OCI-LY3 (cell line): Measurements from ENCODE around the gene ATOH8.

Source experiments
- CTCF ChIP-seq: fragments of 200-600, 300-600 bp; sonication (generic); IDR thresholded peaks from 2 replicates; pipeline ENCODE4 v1.5.1; 2014; ENCODE audit warnings: antibody characterized with exemption, low read length, low read depth
- EZH2phosphoT487 ChIP-seq: fragments of 200-600 bp; shearing (Covaris generic); IDR thresholded peaks from 2 replicates; pipeline ENCODE4 v1.6.1; 2018; ENCODE audit warnings: antibody characterized with exemption, mixed run types, low read depth

GRCh38 chr2:85790499-85791188 is 36.9 kb downstream of the ATOH8 start:
- TF ChIP-seq CTCF (no peak), EZH2phosphoT487 (no peak)
